ENCODE measurements around the gene PXMP4. TPM values are rescaled to one million over a fixed set of nuclear protein-coding genes. Genes with fewer than 3 reads are reported as not detected.
A peak's percentile ranks its signal among the peaks of the same experiment; 100 is the strongest.

PXMP4 gene
- total RNA-seq, 2 experiments from 2014 or later: 8.8 to 10.2 TPM

DNA sequence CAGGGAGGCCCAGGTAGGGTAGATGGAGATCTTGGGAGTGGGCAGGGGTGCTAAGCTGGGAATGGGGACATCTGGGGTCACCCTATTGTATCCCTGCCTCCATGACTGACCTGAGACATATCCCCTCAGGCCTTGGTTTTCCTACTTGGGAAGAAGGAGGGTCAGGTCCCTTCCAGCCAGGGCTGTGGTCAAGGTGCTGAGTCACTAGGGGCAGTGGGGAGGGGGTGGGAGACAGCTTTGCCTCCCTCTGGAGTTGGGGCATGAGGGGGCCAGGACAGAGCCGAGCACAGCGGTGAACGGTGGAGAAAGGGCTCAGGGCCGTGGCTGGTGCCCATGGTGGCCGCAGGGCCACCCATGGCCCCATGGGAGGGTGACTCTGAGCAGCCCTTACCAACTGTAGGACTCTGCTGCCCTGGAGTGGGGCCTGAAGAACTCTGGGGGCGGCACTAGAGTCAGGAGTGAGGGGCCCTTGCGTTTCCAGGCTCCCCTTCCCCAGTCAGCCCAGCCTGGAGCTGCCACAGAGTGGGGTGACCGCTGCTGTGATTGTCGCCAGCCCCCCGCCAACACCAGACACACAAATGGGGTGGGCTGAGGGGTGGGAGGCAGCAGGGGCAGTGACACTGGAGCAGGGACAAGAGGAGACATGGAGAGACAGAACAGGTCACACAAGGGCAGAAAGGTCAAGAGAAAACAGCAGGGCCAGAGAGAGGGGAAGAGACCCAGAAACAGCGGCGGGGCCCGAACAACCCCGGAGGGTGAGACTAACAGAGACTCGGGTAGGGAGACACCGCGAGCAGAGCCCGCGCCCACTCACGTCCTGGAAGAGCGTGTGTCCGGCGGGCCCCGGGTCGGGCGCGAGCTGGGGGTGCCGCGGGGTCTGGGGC is 46.5 kb downstream of the PXMP4 start:
- H3K27me3 Mint-ChIP-seq: no peaks in the 10 kb centered on the region
- CTCF ChIA-PET: no interaction called here
- ATAC-seq (peak; percentile 52), DNase-seq (peak; percentile 46)
- peak overlapping the region; percentile 79 for H3K4me3 Mint-ChIP-seq
- peak overlapping the region; percentile 76 for H3K27ac Mint-ChIP-seq
- no peaks in the 10 kb centered on the region for H3K9me3 Mint-ChIP-seq (ENCODE audit: low read depth)
- H3K4me1 Mint-ChIP-seq: peaks cover 33% of the 10 kb centered on the region
- POLR2A ChIA-PET: interaction anchor here (0.6 to 1.5 kb wide), 3 partner anchors 9 to 47 kb away, joined by 3 to 4 read pairs (median 4); partner anchors contain the start of gene PXMP4
- H3K36me3 Mint-ChIP-seq (ENCODE audit: low read depth): peaks cover 19% of the 10 kb centered on the region
- intact Hi-C loops (cut with DNase I, micrococcal nuclease): loop anchor here in 1 of 2 experiments (1.0 kb wide), 1 partner anchor 13 kb away; the partner anchor contains the start of gene E2F1

GRCh38 chr20:33673114-33673409 is 47.0 kb downstream of the PXMP4 start:
- ATAC-seq (no peak), DNase-seq (no peak)
- Mint-ChIP-seq H3K27me3 (no peaks in the 10 kb centered on the region), H3K9me3 (ENCODE audit: low read depth) (no peaks in the 10 kb centered on the region), H3K4me1 (peaks cover 32% of the 10 kb centered on the region), H3K4me3 (peak overlapping the region; percentile 79), H3K36me3 (ENCODE audit: low read depth) (peaks cover 21% of the 10 kb centered on the region), H3K27ac (no peak overlapping the region)
- ChIA-PET CTCF (no interaction called here), POLR2A (interaction anchor here (0.6 to 1.5 kb wide), 3 partner anchors 9 to 47 kb away, joined by 3 to 4 read pairs (median 4); partner anchors contain the start of gene PXMP4)
- intact Hi-C loops (cut with DNase I, micrococcal nuclease): no loop called here

- CTCF ChIA-PET: no interaction called here
Observed at GRCh38 chr20:33672426-33673113, 47.5 kb downstream of the PXMP4 start.

DNA sequence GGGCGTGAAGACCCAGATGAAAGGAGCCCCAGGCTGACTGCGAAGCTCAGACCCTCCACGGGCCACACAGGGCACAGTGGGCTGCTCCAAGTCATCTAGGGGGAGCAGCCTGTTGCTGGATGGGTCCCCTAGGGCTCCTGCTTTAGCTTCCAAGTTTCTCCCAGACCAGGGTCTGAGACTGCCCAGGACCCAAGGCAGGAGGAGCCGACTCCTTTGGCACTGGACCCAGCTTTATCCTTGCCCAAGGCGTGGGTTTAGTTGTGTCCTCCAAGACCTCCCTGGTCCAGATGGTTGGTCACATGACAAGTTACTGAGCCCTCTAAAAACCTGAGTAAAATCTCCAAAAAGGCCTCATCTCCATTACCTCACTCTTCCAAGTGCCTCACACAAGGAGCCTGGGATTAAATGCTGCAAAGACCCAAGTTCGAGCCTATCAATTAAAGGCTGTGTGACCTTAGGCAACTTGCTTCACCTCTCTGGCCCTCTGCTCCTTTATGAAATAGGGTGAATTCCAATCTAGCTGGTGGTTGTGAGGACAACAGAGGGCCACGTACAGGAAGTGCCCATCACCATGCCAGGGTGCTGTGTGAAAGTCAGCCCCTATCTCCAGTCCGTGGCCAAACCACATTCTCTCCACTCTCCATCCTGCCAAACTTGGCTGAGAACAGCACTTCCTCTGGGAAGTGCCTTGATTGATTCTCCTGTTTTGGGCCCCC is 48.4 kb downstream of the PXMP4 start:
- Mint-ChIP-seq H3K4me3 (no peak overlapping the region), H3K27me3 (no peaks in the 10 kb centered on the region), H3K36me3 (ENCODE audit: low read depth) (peaks cover 13% of the 10 kb centered on the region), H3K27ac (no peak overlapping the region), H3K9me3 (ENCODE audit: low read depth) (no peaks in the 10 kb centered on the region), H3K4me1 (peaks cover 25% of the 10 kb centered on the region)
- DNase-seq (no peak), ATAC-seq (no peak)
- intact Hi-C loops (cut with DNase I, micrococcal nuclease): no loop called here
- CTCF ChIA-PET: interaction anchor here (9.8 kb wide), 1 partner anchor 10 kb away, joined by 91 read pairs; no protein-coding TSS in a partner anchor
- POLR2A ChIA-PET: interaction anchor here (0.5 to 1.5 kb wide), 3 partner anchors 7 to 303 kb away, joined by 3 to 8 read pairs (median 4); partner anchors contain the start of gene PXMP4

More at GRCh38 chr20:33672426-33673113, 47.5 kb downstream of the PXMP4 start:
- ATAC-seq (no peak), DNase-seq (no peak)
- Mint-ChIP-seq H3K9me3 (ENCODE audit: low read depth) (no peaks in the 10 kb centered on the region), H3K4me3 (peak overlapping the region; percentile 79), H3K27ac (no peak overlapping the region), H3K36me3 (ENCODE audit: low read depth) (peaks cover 19% of the 10 kb centered on the region), H3K4me1 (peaks cover 29% of the 10 kb centered on the region), H3K27me3 (no peaks in the 10 kb centered on the region)
- POLR2A ChIA-PET: interaction anchor here (1.4 to 1.5 kb wide), 2 partner anchors 8 to 48 kb away, joined by 3 to 4 read pairs; partner anchors contain the start of gene PXMP4
- intact Hi-C loops (cut with DNase I, micrococcal nuclease): no loop called here

DNA sequence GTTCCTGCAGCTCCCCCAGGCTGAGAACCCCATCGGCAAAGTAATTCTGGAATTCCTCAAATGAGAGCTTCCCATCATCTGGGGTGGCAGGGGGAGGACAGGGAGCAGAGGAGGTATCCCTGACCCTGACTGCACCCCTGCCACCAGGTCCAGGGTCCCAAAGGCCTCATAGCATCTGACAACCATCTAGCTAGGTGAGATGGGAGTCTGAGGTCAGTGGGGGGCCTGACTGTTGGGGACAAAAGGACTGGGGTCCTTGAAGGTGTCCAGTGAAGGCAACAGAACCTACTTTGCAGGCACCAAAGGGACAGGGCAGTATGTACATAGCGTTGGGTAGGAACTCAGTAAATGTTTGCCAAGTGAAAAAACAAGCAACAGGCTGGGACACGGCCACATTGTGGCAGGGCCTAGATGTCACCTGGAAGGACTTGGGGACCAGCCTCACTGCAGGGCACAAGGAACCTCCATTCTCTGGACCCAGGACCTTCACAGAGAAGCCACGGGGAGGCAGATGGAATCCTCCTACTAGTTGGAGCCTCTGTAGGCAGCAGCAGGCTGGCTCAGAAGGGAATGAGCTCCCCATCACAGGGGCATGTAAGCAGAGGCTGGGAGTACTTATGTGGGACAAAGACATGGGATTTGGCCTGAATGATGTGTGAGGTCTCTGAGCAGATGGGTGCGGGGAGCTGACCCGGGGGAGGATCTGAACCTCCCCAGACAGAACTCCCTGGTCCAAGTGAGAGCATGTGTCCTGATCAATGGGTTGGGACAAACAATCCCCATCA is 49.2 kb downstream of the PXMP4 start:
- Mint-ChIP-seq H3K9me3 (ENCODE audit: low read depth) (no peaks in the 10 kb centered on the region), H3K4me1 (peaks cover 32% of the 10 kb centered on the region), H3K4me3 (no peak overlapping the region), H3K36me3 (ENCODE audit: low read depth) (peaks cover 11% of the 10 kb centered on the region), H3K27ac (no peak overlapping the region), H3K27me3 (no peaks in the 10 kb centered on the region)
- ATAC-seq (no peak), DNase-seq (no peak)
- ChIA-PET POLR2A (interaction anchor here (0.5 kb wide), 1 partner anchor 302 kb away, joined by 8 read pairs; no protein-coding TSS in a partner anchor), CTCF (interaction anchor here (0.6 to 9.8 kb wide), 3 partner anchors 11 to 226 kb away, joined by 3 to 91 read pairs (median 3); no protein-coding TSS in a partner anchor)
- intact Hi-C loops (cut with DNase I, micrococcal nuclease): no loop called here

DNA sequence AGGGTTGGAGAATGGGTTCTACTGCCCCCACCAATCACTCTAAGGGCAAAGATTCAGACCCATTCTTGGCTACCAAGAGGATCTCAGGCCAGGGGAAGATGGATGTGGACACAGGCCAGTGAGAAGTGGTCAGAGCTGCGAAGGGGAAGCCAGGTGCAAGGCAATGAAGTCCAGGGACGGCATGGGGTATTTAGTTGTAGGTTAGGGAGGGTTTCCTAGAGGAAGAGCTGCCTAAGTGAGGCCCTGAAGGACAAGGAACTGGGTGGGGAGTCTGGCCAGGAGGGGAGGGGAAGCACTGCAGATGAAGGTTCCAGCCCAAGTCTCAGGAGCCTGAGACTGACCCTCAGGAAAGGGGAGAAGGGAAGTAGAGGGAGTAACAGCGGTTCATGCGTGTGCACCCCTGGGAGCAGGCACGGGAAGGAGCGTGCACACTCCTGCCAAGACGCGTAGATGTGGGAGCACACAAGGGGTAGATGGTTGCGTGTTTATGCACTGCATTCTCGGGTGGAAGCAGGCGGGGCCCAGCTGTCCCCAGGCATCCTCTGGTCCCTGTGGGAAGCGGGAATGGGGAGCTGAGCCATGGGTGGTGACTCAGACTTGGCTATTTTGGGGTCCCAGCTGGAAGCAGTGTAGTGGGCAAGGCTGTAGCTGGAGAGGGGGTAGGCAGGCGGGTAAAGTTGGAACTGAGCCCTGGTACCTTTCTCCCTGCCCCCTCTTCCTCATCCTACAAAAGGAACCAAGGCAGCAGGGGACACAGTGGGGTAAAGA is 50.1 kb downstream of the PXMP4 start:
- H3K4me3 Mint-ChIP-seq: no peak overlapping the region
- H3K36me3 Mint-ChIP-seq (ENCODE audit: low read depth): peaks cover 8% of the 10 kb centered on the region
- no peaks in the 10 kb centered on the region for H3K27me3 Mint-ChIP-seq
- DNase-seq (no peak), ATAC-seq (no peak)
- POLR2A ChIA-PET: no interaction called here
- intact Hi-C loops (cut with DNase I, micrococcal nuclease): loop anchor here (5.0 to 10.0 kb wide), 4 partner anchors 62 to 322 kb away; partner anchors contain the start of genes RALY (in 1 of the 2), SNTA1 (in 1 of the 2) and ZNF341 (in 1 of the 2)
- H3K4me1 Mint-ChIP-seq: peaks cover 32% of the 10 kb centered on the region
- no peak overlapping the region for H3K27ac Mint-ChIP-seq
- CTCF ChIA-PET: interaction anchor here (2.6 to 9.8 kb wide), 3 partner anchors 11 to 212 kb away, joined by 10 to 91 read pairs (median 19); no protein-coding TSS in a partner anchor
- no peaks in the 10 kb centered on the region for H3K9me3 Mint-ChIP-seq (ENCODE audit: low read depth)

DNA sequence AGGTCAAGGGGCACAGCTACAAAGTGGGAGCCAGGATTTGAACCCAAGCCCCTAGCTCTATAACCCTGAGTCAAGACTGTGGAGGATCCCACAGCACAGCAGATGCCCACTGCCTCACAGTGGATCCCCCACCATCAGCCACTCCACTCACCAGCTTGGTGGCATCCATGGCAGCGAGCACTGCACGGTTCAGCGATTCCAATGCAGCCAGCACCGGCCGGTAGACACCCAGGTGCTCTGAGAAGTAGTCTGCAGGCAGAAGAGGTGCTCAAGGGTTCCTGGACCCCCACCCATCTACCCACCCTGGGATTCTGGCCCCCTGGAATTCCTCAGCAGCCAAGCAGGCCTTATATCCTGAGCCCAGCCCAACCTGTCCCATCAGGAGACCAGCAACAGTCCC is 50.9 kb downstream of the PXMP4 start:
- intact Hi-C loops (cut with DNase I, micrococcal nuclease): loop anchor here (5.0 to 10.0 kb wide), 4 partner anchors 63 to 323 kb away; partner anchors contain the start of genes RALY (in 1 of the 2), SNTA1 (in 1 of the 2) and ZNF341 (in 1 of the 2)
- Mint-ChIP-seq H3K27me3 (no peaks in the 10 kb centered on the region), H3K27ac (no peak overlapping the region), H3K4me1 (peaks cover 36% of the 10 kb centered on the region), H3K36me3 (ENCODE audit: low read depth) (peaks cover 5% of the 10 kb centered on the region), H3K9me3 (ENCODE audit: low read depth) (no peaks in the 10 kb centered on the region), H3K4me3 (no peak overlapping the region)
- ChIA-PET POLR2A (no interaction called here), CTCF (interaction anchor here (0.6 to 9.8 kb wide), 8 partner anchors 12 to 232 kb away, joined by 3 to 91 read pairs (median 8); partner anchors contain the start of genes PXMP4 and SNTA1)
- DNase-seq (no peak), ATAC-seq (no peak)

- ChIA-PET POLR2A (interaction anchor here (0.6 to 1.1 kb wide), 5 partner anchors 14 to 222 kb away, joined by 3 to 5 read pairs (median 4); partner anchors contain the start of genes CBFA2T2 and PXMP4), CTCF (interaction anchor here (0.6 to 9.8 kb wide), 19 partner anchors 13 to 368 kb away, joined by 3 to 91 read pairs (median 4); partner anchors contain the start of genes PXMP4 and SNTA1)
- ATAC-seq: no peak
- no peak for DNase-seq
- Mint-ChIP-seq H3K27ac (no peak overlapping the region), H3K27me3 (no peaks in the 10 kb centered on the region), H3K9me3 (ENCODE audit: low read depth) (no peaks in the 10 kb centered on the region), H3K36me3 (ENCODE audit: low read depth) (peaks cover 5% of the 10 kb centered on the region), H3K4me1 (peaks cover 34% of the 10 kb centered on the region), H3K4me3 (peak overlapping the region; percentile 75)
- intact Hi-C loops (cut with DNase I, micrococcal nuclease): loop anchor here (1.0 to 10.0 kb wide), 6 partner anchors 64 to 324 kb away; partner anchors contain the start of genes CDK5RAP1 (in 1 of the 2), RALY (in 1 of the 2), SNTA1 (in 1 of the 2) and ZNF341 (in 1 of the 2)
Observed at GRCh38 chr20:33668466-33669155, 51.5 kb downstream of the PXMP4 start.
